Rectal smooth muscle tissue (tissue), 1 donor: ENCODE measurements around the gene ZNF558.

Source experiments
- H3K27ac ChIP-seq: one replicate; pipeline ENCODE4 v1.7.0; 2013; ENCODE audit warnings: low read depth, low read length, inconsistent platforms
- H3K27me3 ChIP-seq: one replicate; pipeline ENCODE4 v1.7.0; 2013; ENCODE audit warnings: low read length; ENCODE audit not compliant: control insufficient read depth, insufficient read depth
- H3K36me3 ChIP-seq: one replicate; pipeline ENCODE4 v1.7.0; 2013; ENCODE audit warnings: low read length; ENCODE audit not compliant: control insufficient read depth, insufficient read depth
- H3K4me1 ChIP-seq: one replicate; pipeline ENCODE4 v1.7.0; 2013; ENCODE audit warnings: low read length; ENCODE audit not compliant: control insufficient read depth, insufficient read depth
- H3K4me3 ChIP-seq: one replicate; pipeline ENCODE4 v1.7.0; 2013; ENCODE audit warnings: low read length
- H3K9ac ChIP-seq: one replicate; pipeline ENCODE4 v1.7.0; 2013; ENCODE audit warnings: low read length

The ZNF558 gene

DNA sequence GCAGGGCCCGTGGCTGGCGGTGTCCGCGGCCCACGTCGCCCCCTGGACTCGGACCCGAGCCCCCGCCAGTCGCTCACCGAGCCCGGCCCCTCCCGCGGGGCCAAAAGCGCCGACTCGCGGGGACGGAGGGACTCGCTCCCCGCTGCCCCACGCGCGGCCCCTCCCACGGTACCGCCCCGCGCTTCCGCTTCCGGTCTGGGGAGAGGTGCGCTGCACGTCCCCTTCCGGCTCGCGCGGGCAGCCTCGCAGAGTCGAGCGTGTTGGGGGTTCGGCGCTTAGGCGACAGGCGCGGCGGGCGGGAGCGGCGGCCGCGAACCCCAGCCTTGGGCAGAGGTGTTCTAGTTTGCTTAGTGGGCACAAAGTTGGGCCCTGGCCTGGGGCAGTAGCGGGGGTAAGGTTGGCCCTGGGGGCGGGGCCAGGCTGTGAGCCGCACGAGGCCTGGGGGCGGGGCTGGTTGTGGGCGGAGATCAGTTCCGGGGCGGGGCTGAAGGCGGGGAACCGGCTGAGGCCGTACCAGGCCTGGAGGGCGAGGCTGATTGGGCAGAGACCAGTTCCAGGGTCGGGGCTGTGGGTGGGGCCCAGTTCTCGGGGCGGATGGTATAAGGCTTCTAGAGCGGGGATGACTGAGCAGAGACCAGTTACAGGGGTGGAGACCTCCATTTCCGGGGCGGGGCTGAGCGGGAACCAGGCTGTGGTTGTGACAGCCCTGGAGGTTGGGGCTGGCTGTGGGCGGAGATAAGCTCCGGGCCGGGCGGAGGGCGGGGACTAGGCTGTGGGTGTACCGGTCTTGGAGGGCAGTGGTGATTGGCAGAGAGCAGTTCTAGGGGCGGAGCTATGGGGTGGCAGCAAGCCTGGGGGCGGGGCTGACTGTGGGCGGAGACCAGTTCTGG is at the start of gene ZNF558, which contains the start of gene MBD3L1:
TSS of gene ZNF558 (minus strand) at position 173 of the 890 bp plus-strand sequence. CDS start 9,645 bp downstream, outside the sequence.
TSS of gene MBD3L1 (plus strand) at position 246 of the 890 bp plus-strand sequence. CDS start 10,302 bp downstream, outside the sequence.
- peak within 1 kb of the TSS; percentile 98 for H3K27ac ChIP-seq
- peak within 1 kb of the TSS; percentile 77 for H3K9ac ChIP-seq
- H3K36me3 ChIP-seq, result no peaks in the 10 kb centered on the region
- peak within 1 kb of the TSS; percentile 91 for H3K4me3 ChIP-seq
- H3K27me3 ChIP-seq, result no peaks in the 10 kb centered on the region
- H3K4me1 ChIP-seq, result peaks cover 6% of the 10 kb centered on the region

DNA sequence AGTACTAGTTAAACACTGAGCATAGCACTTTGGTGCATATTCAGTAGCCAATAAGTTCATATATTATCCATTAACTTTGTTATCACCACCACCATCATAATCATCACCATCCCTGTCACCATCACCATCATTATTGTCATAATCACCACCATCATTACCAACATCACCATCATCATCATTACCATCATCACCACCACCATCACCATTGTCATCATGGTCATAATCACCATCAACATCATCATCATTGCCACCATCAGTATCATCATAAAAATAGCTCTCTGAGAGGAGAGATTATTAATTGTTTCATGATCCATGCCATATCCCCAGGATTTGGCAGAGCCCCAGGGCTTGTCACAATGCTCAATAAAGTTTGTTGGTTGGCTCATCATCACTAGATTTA is 49.4 kb upstream of the ZNF558 start:
- no peaks in the 10 kb centered on the region for H3K27me3 ChIP-seq
- no peak overlapping the region for H3K27ac ChIP-seq
- no peak overlapping the region for H3K9ac ChIP-seq
- no peaks in the 10 kb centered on the region for H3K4me1 ChIP-seq
- H3K36me3 ChIP-seq, result no peaks in the 10 kb centered on the region
- no peak overlapping the region for H3K4me3 ChIP-seq

DNA sequence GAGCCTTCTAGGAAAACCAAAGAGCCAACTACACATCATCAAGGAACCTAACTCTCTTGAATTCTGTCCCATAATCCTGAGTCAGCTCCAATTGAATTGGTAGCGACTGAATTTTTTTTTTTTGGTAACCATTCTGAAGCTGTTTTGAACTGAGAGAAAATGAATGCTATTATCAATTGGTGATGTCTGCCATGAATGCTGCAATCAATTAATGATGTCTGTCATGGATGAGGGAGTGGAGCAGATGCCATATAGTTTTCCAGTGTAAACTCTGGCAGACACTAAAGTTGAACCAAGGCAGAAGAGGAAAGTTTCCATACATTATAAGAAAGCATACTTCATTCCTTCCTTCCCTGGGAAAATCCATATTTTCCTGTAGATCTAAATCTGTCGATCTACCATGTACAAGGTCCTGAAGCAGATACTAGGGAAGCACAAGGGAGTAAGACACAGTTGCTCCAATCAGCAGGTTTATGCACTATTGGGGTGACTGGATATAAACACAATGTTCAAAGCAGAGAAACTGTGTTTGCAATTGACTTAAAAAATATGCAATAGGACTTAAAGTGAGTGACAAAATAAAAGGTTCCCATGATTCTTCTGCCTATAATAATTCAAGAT is 48.9 kb upstream of the ZNF558 start:
- Histone ChIP-seq H3K9ac (no peak overlapping the region), H3K27me3 (no peaks in the 10 kb centered on the region), H3K27ac (no peak overlapping the region), H3K36me3 (no peaks in the 10 kb centered on the region), H3K4me1 (no peaks in the 10 kb centered on the region), H3K4me3 (no peak overlapping the region)

DNA sequence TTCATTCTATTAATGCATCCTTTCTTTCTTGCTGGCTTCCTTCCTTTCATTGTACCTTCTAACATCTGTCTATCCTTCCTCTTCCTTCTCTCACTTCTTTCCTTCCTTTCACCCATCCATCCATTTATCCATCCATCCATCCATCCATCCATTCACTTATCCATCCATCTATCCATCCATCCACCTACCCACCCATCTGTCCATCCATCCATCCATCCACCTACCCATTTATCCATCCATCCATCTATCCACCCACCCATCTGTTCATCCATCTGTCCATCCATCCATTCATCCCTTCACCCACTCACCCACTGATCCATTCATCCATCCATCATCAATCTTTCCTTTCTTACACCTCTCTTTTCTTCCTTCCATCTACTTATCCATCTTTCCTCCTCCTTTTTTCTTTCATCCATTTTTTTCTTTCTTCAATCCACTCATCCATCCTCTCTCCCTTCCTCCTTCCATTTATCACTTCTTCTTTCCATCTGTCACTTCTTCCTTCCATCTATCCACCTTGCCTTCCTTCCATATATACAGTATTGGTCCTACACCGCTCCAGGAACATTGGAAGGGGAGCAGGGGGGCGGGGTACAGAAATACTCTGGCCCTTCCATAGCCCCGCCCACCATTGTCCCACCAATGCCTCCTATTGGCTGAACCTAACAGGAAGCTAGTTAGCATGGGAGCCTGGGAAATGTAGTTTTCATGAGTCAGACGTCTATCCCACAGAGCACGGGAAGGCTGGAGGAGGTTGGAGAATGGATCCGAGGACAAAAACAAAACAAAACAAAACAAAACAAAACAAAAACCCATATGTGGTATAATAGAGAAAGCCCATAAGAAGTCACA is 46.0 kb upstream of the ZNF558 start:
- Histone ChIP-seq H3K9ac (no peak overlapping the region), H3K4me3 (no peak overlapping the region), H3K27ac (no peak overlapping the region), H3K4me1 (no peaks in the 10 kb centered on the region), H3K36me3 (no peaks in the 10 kb centered on the region), H3K27me3 (no peaks in the 10 kb centered on the region)

DNA sequence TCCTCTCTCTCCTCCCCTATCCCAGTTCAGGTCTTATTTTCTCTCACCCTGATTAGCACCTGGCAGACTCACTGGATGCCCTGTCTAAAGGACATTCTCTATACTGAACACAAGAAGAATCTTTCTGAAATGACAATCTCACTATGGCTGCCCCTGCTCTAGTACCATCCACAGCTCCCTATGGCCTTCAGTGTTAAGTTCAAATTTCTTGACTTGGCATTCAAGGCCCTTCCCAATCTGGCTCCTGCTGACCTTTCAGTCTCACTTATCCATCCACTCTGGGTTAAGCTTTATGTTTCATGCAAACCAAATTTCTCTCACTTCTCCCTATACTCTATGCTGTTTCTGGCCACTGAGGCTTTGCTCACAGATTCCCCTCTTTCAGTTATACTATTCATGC is 34.2 kb upstream of the ZNF558 start:
- H3K4me1 ChIP-seq, result no peaks in the 10 kb centered on the region
- H3K27ac ChIP-seq, result no peak overlapping the region
- no peak overlapping the region for H3K9ac ChIP-seq
- no peaks in the 10 kb centered on the region for H3K36me3 ChIP-seq
- no peak overlapping the region for H3K4me3 ChIP-seq
- H3K27me3 ChIP-seq, result no peaks in the 10 kb centered on the region

DNA sequence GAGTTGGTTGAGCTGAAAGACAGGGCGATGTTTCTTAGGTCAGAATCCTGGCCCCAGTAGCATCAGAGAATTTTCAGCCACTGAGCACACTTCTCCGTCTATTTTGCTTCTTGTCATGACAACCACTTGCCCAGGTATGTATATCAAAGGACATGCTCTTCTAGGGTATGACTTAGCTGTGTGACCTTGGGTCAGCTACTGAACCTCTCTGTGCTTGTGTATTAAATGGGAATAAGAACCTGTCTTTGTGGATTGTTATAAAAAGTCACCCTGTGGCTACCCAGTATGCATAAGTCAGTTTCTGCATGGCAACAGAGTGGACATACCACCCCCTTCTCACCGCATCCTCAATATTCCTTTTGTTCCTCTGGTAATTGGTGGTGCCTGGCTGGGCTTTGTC is 26.2 kb upstream of the ZNF558 start:
- Histone ChIP-seq H3K9ac (no peak overlapping the region), H3K27ac (no peak overlapping the region), H3K36me3 (no peaks in the 10 kb centered on the region), H3K4me1 (no peaks in the 10 kb centered on the region), H3K4me3 (no peak overlapping the region), H3K27me3 (no peaks in the 10 kb centered on the region)

DNA sequence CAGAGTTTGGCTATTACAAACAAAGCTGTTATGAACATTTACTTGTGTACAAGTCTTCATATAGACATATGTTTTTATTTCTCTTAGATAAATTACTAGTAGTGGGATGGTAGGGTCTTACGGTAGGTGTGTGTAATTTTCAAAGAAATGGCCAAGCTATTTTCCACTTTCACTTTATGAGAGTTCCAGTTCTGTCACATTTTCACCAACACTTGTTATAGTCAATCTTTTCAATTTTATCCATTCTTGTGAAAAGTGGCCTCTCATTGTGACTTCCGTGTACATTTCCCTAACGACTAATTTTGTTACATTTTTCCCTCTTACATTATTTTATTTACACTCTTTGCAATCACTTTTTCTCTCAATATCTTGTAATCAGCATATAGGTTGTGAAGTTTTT is 18.4 kb upstream of the ZNF558 start:
- Histone ChIP-seq H3K4me1 (no peaks in the 10 kb centered on the region), H3K27ac (no peak overlapping the region), H3K36me3 (no peaks in the 10 kb centered on the region), H3K27me3 (no peaks in the 10 kb centered on the region), H3K9ac (no peak overlapping the region), H3K4me3 (no peak overlapping the region)

DNA sequence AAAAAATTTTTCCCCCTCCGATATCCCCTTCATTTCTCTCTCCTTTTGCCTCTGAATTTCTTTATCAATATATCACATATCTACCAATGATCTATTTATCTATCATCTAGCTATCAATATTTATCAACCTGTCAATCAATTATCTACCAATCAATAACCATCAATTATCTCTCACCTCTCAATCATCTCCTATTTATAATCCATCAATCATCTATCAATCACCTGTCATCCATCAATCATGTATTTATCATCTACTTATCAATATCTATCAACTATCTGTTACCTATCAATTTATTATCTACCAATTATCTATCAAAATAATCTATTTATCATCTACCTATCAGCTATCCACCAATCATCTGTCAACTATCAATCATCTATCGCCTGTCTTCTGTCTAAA is 17.1 kb upstream of the ZNF558 start:
- H3K27me3 ChIP-seq, result no peaks in the 10 kb centered on the region
- H3K4me1 ChIP-seq, result no peaks in the 10 kb centered on the region
- no peak overlapping the region for H3K27ac ChIP-seq

DNA sequence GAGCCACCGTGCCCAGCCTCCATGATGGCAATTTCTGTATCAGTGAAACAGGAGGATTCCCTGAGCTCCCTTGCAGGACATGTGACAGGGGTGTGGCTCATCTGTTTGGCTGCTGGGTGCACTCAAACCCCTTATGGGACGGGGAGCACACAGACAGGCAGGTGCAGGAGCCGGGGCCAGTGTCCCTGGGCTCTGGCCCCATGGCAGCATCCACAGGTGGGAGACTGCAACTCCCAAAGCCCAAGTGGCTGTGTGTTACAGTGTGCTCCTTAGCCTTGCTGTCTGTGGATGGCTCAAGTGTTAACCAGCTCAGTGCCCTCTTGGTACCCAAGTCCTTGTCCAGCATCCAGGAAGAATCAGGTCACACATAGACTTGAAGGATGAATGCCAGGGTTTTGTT is 14.7 kb upstream of the ZNF558 start:
- H3K27ac ChIP-seq, result no peak overlapping the region
- no peaks in the 10 kb centered on the region for H3K27me3 ChIP-seq
- H3K36me3 ChIP-seq, result no peaks in the 10 kb centered on the region
- no peak overlapping the region for H3K9ac ChIP-seq
- no peaks in the 10 kb centered on the region for H3K4me1 ChIP-seq
- H3K4me3 ChIP-seq, result no peak overlapping the region

More for the DNA sequence above, 17.1 kb upstream of the ZNF558 start:
- Histone ChIP-seq H3K4me3 (no peak overlapping the region), H3K9ac (no peak overlapping the region), H3K36me3 (no peaks in the 10 kb centered on the region)

DNA sequence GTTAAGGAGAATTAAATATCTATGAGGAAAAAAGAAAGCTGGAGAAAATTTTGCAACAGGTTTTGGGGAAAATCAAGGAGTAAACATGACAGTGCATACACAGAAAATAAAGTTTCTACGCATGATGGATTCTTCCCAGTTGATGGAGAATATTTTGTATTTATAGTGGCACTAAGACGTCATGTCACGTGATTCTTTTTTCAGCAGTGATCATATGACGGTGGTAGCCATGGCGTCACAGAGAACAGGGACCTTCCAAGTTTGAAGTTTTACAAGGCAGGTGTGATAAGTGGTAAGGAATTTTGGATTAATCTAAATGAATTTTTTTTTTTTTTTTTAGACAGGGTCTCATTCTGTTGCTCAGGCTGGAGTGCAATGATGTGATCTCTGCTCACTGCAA is 8.6 kb upstream of the ZNF558 start:
- Histone ChIP-seq H3K4me3 (no peak overlapping the region), H3K27ac (no peak overlapping the region), H3K36me3 (no peaks in the 10 kb centered on the region), H3K4me1 (no peaks in the 10 kb centered on the region), H3K9ac (no peak overlapping the region), H3K27me3 (no peaks in the 10 kb centered on the region)

DNA sequence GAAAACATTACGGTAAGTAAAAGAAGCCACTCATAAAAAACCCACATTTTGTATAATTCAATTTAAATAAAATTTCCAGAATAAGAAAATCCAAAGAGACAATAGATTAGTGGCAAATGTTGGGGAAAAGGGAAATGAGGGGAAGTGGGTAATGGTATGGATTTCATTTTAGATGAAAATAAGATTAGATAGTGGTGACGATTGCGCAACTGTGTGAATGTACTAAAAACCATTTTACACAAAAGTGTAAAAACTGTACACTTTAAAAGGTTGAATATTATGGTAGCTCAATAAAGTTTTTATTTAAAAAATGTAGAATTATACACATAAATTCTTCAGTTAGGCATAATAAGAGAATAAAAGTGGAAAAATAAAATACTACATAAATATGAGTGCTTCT is 3.8 kb upstream of the ZNF558 start:
- Histone ChIP-seq H3K9ac (no peak overlapping the region), H3K36me3 (no peaks in the 10 kb centered on the region), H3K4me3 (no peak overlapping the region), H3K4me1 (peaks cover 6% of the 10 kb centered on the region), H3K27ac (no peak overlapping the region), H3K27me3 (no peaks in the 10 kb centered on the region)

DNA sequence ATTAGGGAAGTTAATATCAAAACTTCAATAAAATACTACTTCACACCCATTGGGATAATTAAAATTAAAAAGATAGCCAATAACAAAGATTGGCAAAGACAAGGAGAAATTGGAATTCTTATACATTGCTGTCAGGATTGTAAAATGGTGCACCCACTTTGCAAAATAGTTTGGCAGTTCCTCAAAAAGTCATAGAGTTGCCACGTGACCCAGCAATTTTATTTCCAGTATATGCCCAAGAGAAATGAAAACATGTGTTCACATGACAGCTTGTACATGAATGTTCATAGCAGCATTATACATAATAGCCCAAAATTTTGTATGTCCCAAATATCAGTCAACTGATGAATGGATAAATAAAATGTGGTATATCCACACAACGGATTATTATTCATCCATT is 3.3 kb upstream of the ZNF558 start:
- Histone ChIP-seq H3K27me3 (no peaks in the 10 kb centered on the region), H3K4me3 (no peak overlapping the region)

More for the DNA sequence above, 3.3 kb upstream of the ZNF558 start:
- peaks cover 6% of the 10 kb centered on the region for H3K4me1 ChIP-seq
- no peak overlapping the region for H3K9ac ChIP-seq
- H3K36me3 ChIP-seq, result no peaks in the 10 kb centered on the region
- no peak overlapping the region for H3K27ac ChIP-seq
